CD14-positive monocyte (primary cell): ENCODE data around the gene MGLL. TPM values are rescaled to one million over a fixed set of nuclear protein-coding genes. Genes with fewer than 3 reads are reported as not detected.

Experiments used
- DNase-seq, 3 donors: peaks; one replicate each; pipeline ENCODE4 v3.0.0-alpha.2; 2011 to 2022
- H2AFZ ChIP-seq: 2 replicates; pipeline ENCODE4 v1.6.0; 2012; ENCODE audit warnings: mild to moderate bottlenecking, low read depth, low read length, inconsistent platforms; ENCODE audit not compliant: insufficient read depth, poor library complexity, severe bottlenecking
- H3K27ac ChIP-seq, 2 donors: 1 replicate in 1 of 2; 2 replicates in 1 of 2; pipeline ENCODE4 v1.5.1; 2012 to 2013; ENCODE audit warnings: low read length in 2 of 2, control low read depth in 1 of 2, inconsistent platforms in 1 of 2, low read depth in 1 of 2, mild to moderate bottlenecking in 1 of 2
- H3K27me3 ChIP-seq, 2 donors: one replicate each; pipeline versions ENCODE4 v1.6.0 to v1.6.1; 2011 to 2013; ENCODE audit warnings: low read length in 2 of 2; ENCODE audit not compliant: control insufficient read depth in 2 of 2, insufficient read depth in 2 of 2
- H3K36me3 ChIP-seq, 2 donors: replicated peaks in 1 of 2; 1 replicate in 1 of 2; 2 replicates in 1 of 2; pipeline versions ENCODE4 v1.5.1 to v1.6.1; 2012 to 2013; ENCODE audit warnings: low read length in 2 of 2, control low read depth in 1 of 2, inconsistent platforms in 1 of 2, mild to moderate bottlenecking in 1 of 2; ENCODE audit not compliant: insufficient read depth in 2 of 2, control insufficient read depth in 1 of 2
- H3K4me1 ChIP-seq, 2 donors: 1 replicate in 1 of 2; 2 replicates in 1 of 2; pipeline versions ENCODE4 v1.5.1 to v1.6.1; 2012 to 2013; ENCODE audit warnings: low read length in 2 of 2, control low read depth in 1 of 2, inconsistent platforms in 1 of 2, mild to moderate bottlenecking in 1 of 2, moderate library complexity in 1 of 2; ENCODE audit not compliant: insufficient read depth in 2 of 2, control insufficient read depth in 1 of 2
- H3K4me2 ChIP-seq: replicated peaks from 2 replicates; pipeline ENCODE3; 2012; ENCODE audit warnings: low read length, moderate library complexity, mild to moderate bottlenecking; ENCODE audit not compliant: poor library complexity, severe bottlenecking; ENCODE audit errors: extremely low read depth
- H3K4me3 ChIP-seq, 3 experiments: fragments of 200-600 bp in 1 of 3; sonication (generic) in 1 of 3; replicated peaks in 1 of 3; 1 replicate in 2 of 3; 2 replicates in 1 of 3; pipeline ENCODE4 v1.5.1; 2011 to 2013; ENCODE audit warnings: low read length in 3 of 3, mild to moderate bottlenecking in 3 of 3, control low read depth in 2 of 3, low read depth in 2 of 3, inconsistent platforms in 1 of 3, moderate library complexity in 1 of 3
- H3K79me2 ChIP-seq: 2 replicates; pipeline ENCODE4 v1.6.0; 2012; ENCODE audit warnings: mild to moderate bottlenecking, control low read depth, inconsistent platforms, low read length, moderate library complexity; ENCODE audit not compliant: insufficient read depth
- H3K9ac ChIP-seq: 2 replicates; pipeline ENCODE4 v1.6.0; 2017; ENCODE audit warnings: low read length, mild to moderate bottlenecking; ENCODE audit not compliant: insufficient read depth, poor library complexity, severe bottlenecking
- H3K9me3 ChIP-seq, 2 donors: replicated peaks in 1 of 2; 1 replicate in 1 of 2; 2 replicates in 1 of 2; pipeline versions ENCODE4 v1.5.1 to v1.6.1; 2012 to 2013; ENCODE audit warnings: low read length in 2 of 2, control low read depth in 1 of 2; ENCODE audit not compliant: control insufficient read depth in 1 of 2, insufficient read depth in 1 of 2
- H4K20me1 ChIP-seq: 2 replicates; pipeline ENCODE4 v1.6.0; 2012; ENCODE audit warnings: mild to moderate bottlenecking, low read length, control low read depth, moderate library complexity; ENCODE audit not compliant: insufficient read depth
- H3K27ac Mint-ChIP-seq, 7 donors: one replicate each; pipeline ENCODE4 v1.8.0; 2020; ENCODE audit warnings: mild to moderate bottlenecking in 7 of 7, mixed read lengths in 7 of 7, moderate library complexity in 6 of 7, inconsistent platforms in 2 of 7
- H3K27me3 Mint-ChIP-seq, 3 donors: one replicate each; pipeline ENCODE4 v1.8.0; 2021 to 2022; ENCODE audit warnings: low read depth in 3 of 3, mild to moderate bottlenecking in 3 of 3, mixed read lengths in 3 of 3, moderate library complexity in 3 of 3, inconsistent platforms in 1 of 3
- H3K36me3 Mint-ChIP-seq, 2 donors: one replicate each; pipeline ENCODE4 v1.8.0; 2020; ENCODE audit warnings: mixed read lengths in 2 of 2, inconsistent platforms in 1 of 2, mild to moderate bottlenecking in 1 of 2
- H3K4me1 Mint-ChIP-seq: one replicate; pipeline ENCODE4 v1.8.0; 2020; ENCODE audit warnings: mild to moderate bottlenecking, mixed read lengths
- H3K4me3 Mint-ChIP-seq, 2 donors: one replicate each; pipeline ENCODE4 v1.8.0; 2020; ENCODE audit warnings: mild to moderate bottlenecking in 2 of 2, mixed read lengths in 2 of 2, moderate library complexity in 1 of 2
- H3K9me3 Mint-ChIP-seq, 7 donors: one replicate each; pipeline ENCODE4 v1.8.0; 2020 to 2022; ENCODE audit warnings: mixed read lengths in 7 of 7, mild to moderate bottlenecking in 6 of 7, moderate library complexity in 6 of 7, inconsistent platforms in 2 of 7
- WGBS: methylation state at CpG from one replicate; pipeline ENCODE4 v1.1.5; 2013; ENCODE audit warnings: missing lambda C conversion rate; ENCODE audit not compliant: insufficient coverage; 5-methylcytosine and 5-hydroxymethylcytosine counted together
- intact Hi-C, 2 donors: fragments of 100-400 bp; cut with micrococcal nuclease; formaldehyde crosslinking; loops; one replicate each; pipeline versions ENCODE4 v1.15.0 to v1.15.1; 2023
- polyA plus RNA-seq, 3 donors: library from polyadenylated mRNA; depleted of rRNA in 1 of 3; unstranded in 2 of 3; stranded (reverse) in 1 of 3; fragments of 300-500 nt in 2 of 3; fragments of >200 nt in 1 of 3; fragmentation: Illumina TruSeq in 2 of 3; gene quantifications; 1 replicate in 2 of 3; 2 replicates in 1 of 3; pipeline ENCODE4 v1.2.3, GENCODE V29; 2012 to 2021
- TF ChIP-seq, protein P1 (sequence below): fragments of 200-600 bp; IDR thresholded peaks from one replicate; pipeline ENCODE4 v1.8.0; 2022; ENCODE audit warnings: antibody characterized with exemption, mild to moderate bottlenecking

Gene MGLL
- polyA plus RNA-seq, 3 donors, result 4.4 to 10.0 (median 6.4) TPM

DNA sequence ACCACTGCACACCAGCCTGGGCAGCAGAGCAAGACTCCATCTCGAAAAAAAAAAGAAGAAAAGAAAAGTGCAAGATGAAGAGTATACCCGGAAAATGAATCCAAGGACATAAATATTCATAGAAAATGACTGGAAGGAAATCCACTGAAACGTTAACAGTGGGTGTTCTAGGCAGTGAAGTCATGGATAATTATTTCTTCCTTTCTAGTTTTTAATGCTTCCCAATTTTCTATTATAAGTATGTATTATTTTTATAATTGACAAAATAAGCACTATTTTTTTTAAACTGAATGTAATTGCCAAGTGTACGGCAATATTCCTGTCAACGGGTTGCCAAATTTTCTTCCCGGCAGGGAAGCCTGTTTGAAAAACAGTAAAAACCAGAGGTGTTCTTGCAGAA lies 37.4 kb upstream of the MGLL start:
- 100% methylated on average over 1 of the region's 6 CpGs for WGBS
- intact Hi-C loops, result no loop called here
- Histone ChIP-seq H3K27me3 (no peaks in the 10 kb centered on the region), H3K36me3 (no peaks in the 10 kb centered on the region), H2AFZ (no peak overlapping the region), H3K27ac (no peak overlapping the region), H3K4me2 (no peak overlapping the region), H3K4me1 (no peaks in the 10 kb centered on the region), H3K79me2 (no peaks in the 10 kb centered on the region), H4K20me1 (no peaks in the 10 kb centered on the region), H3K9me3 (no peaks in the 10 kb centered on the region), H3K9ac (no peak overlapping the region), H3K4me3 (no peak overlapping the region)
- Mint-ChIP-seq H3K27ac (no peak overlapping the region), H3K36me3 (no peaks in the 10 kb centered on the region), H3K4me3 (no peak overlapping the region), H3K27me3 (peaks cover 1 to 5% (median 4%) of the 10 kb centered on the region in 3 donors), H3K4me1 (peaks cover 6% of the 10 kb centered on the region), H3K9me3 (peaks cover 0 to 2% (median 0%) of the 10 kb centered on the region in 7 donors)
- TF ChIP-seq, protein P1, sequence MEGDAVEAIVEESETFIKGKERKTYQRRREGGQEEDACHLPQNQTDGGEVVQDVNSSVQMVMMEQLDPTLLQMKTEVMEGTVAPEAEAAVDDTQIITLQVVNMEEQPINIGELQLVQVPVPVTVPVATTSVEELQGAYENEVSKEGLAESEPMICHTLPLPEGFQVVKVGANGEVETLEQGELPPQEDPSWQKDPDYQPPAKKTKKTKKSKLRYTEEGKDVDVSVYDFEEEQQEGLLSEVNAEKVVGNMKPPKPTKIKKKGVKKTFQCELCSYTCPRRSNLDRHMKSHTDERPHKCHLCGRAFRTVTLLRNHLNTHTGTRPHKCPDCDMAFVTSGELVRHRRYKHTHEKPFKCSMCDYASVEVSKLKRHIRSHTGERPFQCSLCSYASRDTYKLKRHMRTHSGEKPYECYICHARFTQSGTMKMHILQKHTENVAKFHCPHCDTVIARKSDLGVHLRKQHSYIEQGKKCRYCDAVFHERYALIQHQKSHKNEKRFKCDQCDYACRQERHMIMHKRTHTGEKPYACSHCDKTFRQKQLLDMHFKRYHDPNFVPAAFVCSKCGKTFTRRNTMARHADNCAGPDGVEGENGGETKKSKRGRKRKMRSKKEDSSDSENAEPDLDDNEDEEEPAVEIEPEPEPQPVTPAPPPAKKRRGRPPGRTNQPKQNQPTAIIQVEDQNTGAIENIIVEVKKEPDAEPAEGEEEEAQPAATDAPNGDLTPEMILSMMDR, result no peak
- DNase-seq, result no peak

DNA sequence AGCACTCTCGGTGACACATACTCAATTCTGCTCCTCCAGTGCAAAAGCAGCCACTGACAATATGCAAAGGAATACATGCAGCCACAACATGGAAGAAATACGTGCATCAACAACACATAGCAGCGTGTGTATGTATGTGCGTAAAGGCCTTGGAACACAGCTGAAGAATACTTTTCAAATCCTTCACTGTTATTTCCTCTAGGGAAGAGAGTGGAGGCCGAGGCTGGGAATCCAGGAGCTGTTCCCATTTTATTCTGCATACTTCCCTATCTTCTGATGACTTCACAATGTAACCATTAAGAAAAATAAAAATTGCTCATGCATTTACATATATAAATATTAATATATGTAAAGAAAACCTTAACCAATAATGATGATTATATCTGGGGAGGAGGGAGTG lies 36.6 kb upstream of the MGLL start:
- H3K4me3 Mint-ChIP-seq, result no peak overlapping the region
- Histone ChIP-seq H3K4me3 (no peak overlapping the region), H3K27ac (no peak overlapping the region), H3K4me2 (no peak overlapping the region), H3K9me3 (no peaks in the 10 kb centered on the region), H3K36me3 (no peaks in the 10 kb centered on the region), H4K20me1 (no peaks in the 10 kb centered on the region), H3K9ac (no peak overlapping the region), H3K4me1 (no peaks in the 10 kb centered on the region), H2AFZ (no peak overlapping the region), H3K79me2 (no peaks in the 10 kb centered on the region), H3K27me3 (no peaks in the 10 kb centered on the region)
- 100% methylated on average over 1 of the region's 5 CpGs for WGBS
- peak overlapping the region in 1 of 7 donors; percentile 38 for H3K27ac Mint-ChIP-seq
- DNase-seq, result no peak
- intact Hi-C loops, result no loop called here
- H3K9me3 Mint-ChIP-seq, result no peaks in the 10 kb centered on the region
- TF ChIP-seq, protein P1, result no peak
- H3K27me3 Mint-ChIP-seq, result peaks cover 2 to 5% (median 3%) of the 10 kb centered on the region in 3 donors
- no peaks in the 10 kb centered on the region for H3K36me3 Mint-ChIP-seq
- peaks cover 6% of the 10 kb centered on the region for H3K4me1 Mint-ChIP-seq
